C4-2B (cell line): ENCODE data around the gene HPGD.

Experiments used
- ZFX ChIP-seq: fragments of 450-650 bp; IDR thresholded peaks from 2 replicates; pipeline ENCODE4 v1.6.1; 2017
- TF ChIP-seq, protein P1 (sequence below): fragments of 450-650 bp; conservative IDR thresholded peaks from 2 replicates; pipeline ENCODE4 v1.5.1; 2017; ENCODE audit warnings: mild to moderate bottlenecking

DNA sequence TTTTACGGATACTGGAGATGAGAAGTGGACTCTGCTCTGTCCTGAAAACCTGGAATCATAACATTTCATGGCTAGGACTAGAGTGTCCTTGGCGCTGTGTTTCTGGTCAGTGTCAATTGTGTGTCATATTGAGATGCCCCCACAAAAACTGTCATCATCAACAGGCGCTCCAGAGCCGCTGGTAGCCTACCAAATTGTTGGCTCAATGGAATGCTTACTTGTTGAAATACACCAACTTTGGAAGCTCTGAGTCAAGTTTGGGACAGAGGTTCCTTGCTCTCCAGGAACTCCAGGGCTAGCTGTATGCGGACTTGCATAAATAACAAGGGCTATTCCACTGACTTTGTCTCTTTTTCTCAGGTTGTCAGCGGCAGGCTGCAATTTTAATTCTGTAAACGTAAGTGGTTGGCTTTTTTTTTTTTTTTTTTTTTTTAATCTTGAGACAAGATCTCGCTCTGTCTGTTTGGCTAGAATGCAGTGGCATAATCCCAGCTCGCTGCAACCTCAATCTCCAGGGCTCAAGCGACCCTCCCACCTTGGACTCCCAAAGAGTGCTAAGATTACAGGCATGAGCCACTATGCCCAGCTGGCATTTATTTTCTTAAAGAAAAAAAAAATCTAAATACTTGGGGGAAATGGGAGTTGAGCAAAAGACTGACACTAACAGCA is 871 bp upstream of the HPGD start:
- TF ChIP-seq, protein P1, sequence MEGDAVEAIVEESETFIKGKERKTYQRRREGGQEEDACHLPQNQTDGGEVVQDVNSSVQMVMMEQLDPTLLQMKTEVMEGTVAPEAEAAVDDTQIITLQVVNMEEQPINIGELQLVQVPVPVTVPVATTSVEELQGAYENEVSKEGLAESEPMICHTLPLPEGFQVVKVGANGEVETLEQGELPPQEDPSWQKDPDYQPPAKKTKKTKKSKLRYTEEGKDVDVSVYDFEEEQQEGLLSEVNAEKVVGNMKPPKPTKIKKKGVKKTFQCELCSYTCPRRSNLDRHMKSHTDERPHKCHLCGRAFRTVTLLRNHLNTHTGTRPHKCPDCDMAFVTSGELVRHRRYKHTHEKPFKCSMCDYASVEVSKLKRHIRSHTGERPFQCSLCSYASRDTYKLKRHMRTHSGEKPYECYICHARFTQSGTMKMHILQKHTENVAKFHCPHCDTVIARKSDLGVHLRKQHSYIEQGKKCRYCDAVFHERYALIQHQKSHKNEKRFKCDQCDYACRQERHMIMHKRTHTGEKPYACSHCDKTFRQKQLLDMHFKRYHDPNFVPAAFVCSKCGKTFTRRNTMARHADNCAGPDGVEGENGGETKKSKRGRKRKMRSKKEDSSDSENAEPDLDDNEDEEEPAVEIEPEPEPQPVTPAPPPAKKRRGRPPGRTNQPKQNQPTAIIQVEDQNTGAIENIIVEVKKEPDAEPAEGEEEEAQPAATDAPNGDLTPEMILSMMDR: no peak
- no peak for TF ChIP-seq ZFX
